Heart right ventricle (tissue), 16 donors: ENCODE results near the gene PHOSPHO2. TPM values are rescaled to one million over a fixed set of nuclear protein-coding genes. Genes with fewer than 3 reads are reported as not detected.
"Not testable (repeated sequence)": the region's sequence is repeated elsewhere in the genome, so short reads cannot be mapped to it uniquely, and the experiment has no call there.

Source experiments
- ATAC-seq, 8 donors: fragments of 200-7000 bp; cut with Tn5 transposase; one replicate each; pipeline ENCODE4 v1.9.1; 2020; ENCODE audit warnings: mild to moderate bottlenecking in 8 of 8, moderate library complexity in 8 of 8, moderate number of reproducible peaks in 1 of 8
- DNase-seq, 2 donors: peaks; one replicate each; pipeline ENCODE4 v3.0.0-alpha.2; 2020
- H3K27ac ChIP-seq, 10 donors: fragments of 200-600 bp; sonication (generic) in 2 of 10; one replicate each; pipeline versions ENCODE4 v1.5.0 to v1.8.0; 2020 to 2022; ENCODE audit warnings: mild to moderate bottlenecking in 3 of 10
- H3K27me3 ChIP-seq, 7 donors: fragments of 200-600 bp; one replicate each; pipeline ENCODE4 v1.8.0; 2021 to 2022; ENCODE audit warnings: mild to moderate bottlenecking in 2 of 7
- H3K36me3 ChIP-seq, 9 donors: fragments of 200-600 bp; sonication (generic) in 1 of 9; one replicate each; pipeline versions ENCODE4 v1.5.0 to v1.8.0; 2020 to 2022; ENCODE audit warnings: mild to moderate bottlenecking in 2 of 9
- H3K4me1 ChIP-seq, 9 donors: fragments of 200-600 bp; sonication (generic) in 1 of 9; one replicate each; pipeline versions ENCODE4 v1.5.0 to v1.8.0; 2020 to 2022; ENCODE audit warnings: mild to moderate bottlenecking in 4 of 9
- H3K4me3 ChIP-seq, 10 donors: fragments of 200-600 bp; sonication (generic) in 2 of 10; one replicate each; pipeline versions ENCODE4 v1.5.0 to v1.8.0; 2020 to 2022; ENCODE audit warnings: mild to moderate bottlenecking in 7 of 10, moderate library complexity in 2 of 10
- H3K9me3 ChIP-seq, 11 donors: fragments of 200-600 bp in 10 of 11; sonication (generic) in 2 of 11; one replicate each; pipeline versions ENCODE4 v1.5.0 to v1.8.0; 2013 to 2022; ENCODE audit warnings: mild to moderate bottlenecking in 2 of 11, control low read depth in 1 of 11, moderate library complexity in 1 of 11
- CTCF ChIP-seq, 9 donors: fragments of 200-600 bp; sonication (generic) in 2 of 9; IDR thresholded peaks; one replicate each; pipeline versions ENCODE4 v1.5.0 to v1.8.0; 2021 to 2022; ENCODE audit warnings: antibody characterized with exemption in 9 of 9, mild to moderate bottlenecking in 5 of 9, moderate library complexity in 1 of 9
- WGBS, 2 donors: extraction: QIAGEN DNeasy Blood & Tissue Kit; methylation state at CpG; one replicate each; pipeline ENCODE4 v1.1.7; 2013; ENCODE audit warnings: inconsistent platforms in 1 of 2; 5-methylcytosine and 5-hydroxymethylcytosine counted together
- intact Hi-C, 10 donors: fragments of 100-400 bp; cut with DNase I; formaldehyde crosslinking; loops; one replicate each; pipeline versions ENCODE4 v1.11.1 to v1.14.2; 2022
- polyA plus RNA-seq, 2 donors: library from polyadenylated mRNA; stranded (reverse); fragments of 200-250 nt; gene quantifications; one replicate each; pipeline ENCODE4 v1.2.3, GENCODE V29; 2013
- total RNA-seq, 10 donors: library from RNA; stranded (reverse); fragmentation: NEBNext Ultra II Directional in 3 of 10; extraction: Animal tissue kit (Norgen Biotek cat#: 25700) in 3 of 10; gene quantifications; one replicate each; pipeline versions ENCODE4 v1.2.1 to v1.2.4, GENCODE V29; 2021 to 2023
- donor health status: Arrhythmogenic right ventricular cardiomyopathy.
- donor health status: ischemic (EF 13 %, LVEDD 7.1; RV severe dilation, severe dysfunction).
- donor health status: healthy with polysubstance abuse.
- donor health status: DM: no; HTN: yes; CAD: no.
- donor health status: DM: no; HTN: no; CAD: no.
- donor health status: ischemic (EF 25% LVEDD 6.9; RV normal size, moderate dysfunction).
- donor health status: ischemic (EF 25% LVEDD 5.7; RV mildly dilated, moderate dysfunction).
- donor health status: healthy.
- donor health status: DM: yes; HTN: yes; CAD: no.
- donor health status: Ischemic cardiomyopathy.
- donor health status: ischemic (EF 35%, LVEDD 5.7; RV mildly dilated, moderate dysfunction).
- donor health status: nonischemic (EF 11% LVEDD 7.7; RV severe dilation, severe dysfunction).
- donor health status: DM: yes; HTN: yes; CAD: no.
- donor health status: PGD.
- donor health status: ischemic (EF 29% LVEDD 5.4; RV normal size, mild dysfunction).
- donor health status: nonischemic (EF 23%, LVEDD 6.1; RV moderate dilation, normal function).

PHOSPHO2 gene
- total and polyA plus RNA-seq, 12 donors, result 1.1 to 4.1 (median 2.2) TPM

GRCh38 chr2:169696381-169696780, 2.1 kb downstream of the PHOSPHO2 start:
- no peak overlapping the region for H3K4me3 ChIP-seq
- H3K4me1 ChIP-seq, result peaks cover 0 to 21% (median 5%) of the 10 kb centered on the region in 9 donors
- peaks cover 0 to under 1% (median 0%) of the 10 kb centered on the region in 11 donors for H3K9me3 ChIP-seq
- TF ChIP-seq CTCF (IDR thresholded peaks at IDR 0.05), result no peak
- H3K36me3 ChIP-seq, result peaks cover 0 to 32% (median 0%) of the 10 kb centered on the region in 9 donors
- H3K27me3 ChIP-seq, result no peaks in the 10 kb centered on the region
- intact Hi-C loops, result loop anchor here in 2 of 10 donors (5.0 to 10.0 kb wide), 2 partner anchors 36 to 112 kb away; partner anchors contain the start of genes KLHL23 (in 1 of the 2) and PPIG (in 1 of the 2)
- DNase-seq (no peak), ATAC-seq (no peak)
- no peak overlapping the region for H3K27ac ChIP-seq

- peaks cover 0 to 11% (median 5%) of the 10 kb centered on the region in 9 donors for H3K4me1 ChIP-seq
- H3K27ac ChIP-seq, ATAC-seq, H3K9me3 ChIP-seq, H3K4me3 ChIP-seq, H3K27me3 ChIP-seq, DNase-seq: not testable (repeated sequence)
- 100% methylated on average over 2 of the region's 2 CpGs for WGBS, 2 donors
- peaks cover 0 to 35% (median under 1%) of the 10 kb centered on the region in 9 donors for H3K36me3 ChIP-seq
- intact Hi-C loops, result loop anchor here in 2 of 10 donors (5.0 to 10.0 kb wide), 2 partner anchors 33 to 114 kb away; partner anchors contain the start of genes KLHL23 (in 1 of the 2) and PPIG (in 1 of the 2)
Measured at GRCh38 chr2:169699173-169699572, 4.9 kb downstream of the PHOSPHO2 start.

- Histone ChIP-seq H3K4me3 (no peak overlapping the region), H3K27ac (no peak overlapping the region), H3K36me3 (peaks cover 0 to 22% (median 5%) of the 10 kb centered on the region in 9 donors), H3K9me3 (no peaks in the 10 kb centered on the region), H3K27me3 (no peaks in the 10 kb centered on the region), H3K4me1 (peaks cover 0 to 4% (median 0%) of the 10 kb centered on the region in 9 donors)
- no peak for TF ChIP-seq CTCF (IDR thresholded peaks at IDR 0.05)
- intact Hi-C loops, result no loop called here
- DNase-seq (no peak), ATAC-seq (peak in 1 of 8 donors; percentile 51)
- 85 to 94% methylated on average over 3 of the region's 3 CpGs for WGBS, 2 donors
Measured at GRCh38 chr2:169702996-169703395, 8.7 kb downstream of the PHOSPHO2 start.

- H3K36me3 ChIP-seq, result peaks cover 0 to 14% (median 3%) of the 10 kb centered on the region in 9 donors
- ATAC-seq (no peak), DNase-seq (no peak)
- TF ChIP-seq CTCF (IDR thresholded peaks at IDR 0.05), result no peak
- no peaks in the 10 kb centered on the region for H3K27me3 ChIP-seq
- 93 to 94% methylated on average over 1 of the region's 1 CpG for WGBS, 2 donors
- H3K27ac ChIP-seq, result no peak overlapping the region
- no peaks in the 10 kb centered on the region for H3K9me3 ChIP-seq
- H3K4me3 ChIP-seq, result no peak overlapping the region
- peaks cover 0 to 4% (median 0%) of the 10 kb centered on the region in 9 donors for H3K4me1 ChIP-seq
- intact Hi-C loops, result no loop called here
Measured at GRCh38 chr2:169704160-169704708, 10.0 kb downstream of the PHOSPHO2 start.

- Histone ChIP-seq H3K36me3 (peaks cover 0 to 6% (median 0%) of the 10 kb centered on the region in 9 donors), H3K27me3 (no peaks in the 10 kb centered on the region), H3K27ac (no peak overlapping the region), H3K4me1 (peaks cover 0 to 4% (median 0%) of the 10 kb centered on the region in 9 donors), H3K9me3 (no peaks in the 10 kb centered on the region), H3K4me3 (no peak overlapping the region)
- 64 to 81% methylated on average over 2 of the region's 2 CpGs for WGBS, 2 donors
- intact Hi-C loops, result no loop called here
- peak in 3 of 8 donors; percentile 18 to 65 (median 51) for ATAC-seq
- TF ChIP-seq CTCF (IDR thresholded peaks at IDR 0.05), result no peak
- no peak for DNase-seq
Measured at GRCh38 chr2:169705927-169706326, 11.7 kb downstream of the PHOSPHO2 start.
